K562 treated with DMSO at 1 percent for 48 hours (cell line): ENCODE measurements around the gene SORD. TPM values are rescaled to one million over a fixed set of nuclear protein-coding genes. Genes with fewer than 3 reads are reported as not detected.

Experiments used
- total RNA-seq: library from RNA; unstranded; fragments of 300-600 nt; gene quantifications from 2 replicates; pipeline ENCODE4 v1.2.3, GENCODE V29; 2022; ENCODE audit warnings: low replicate concordance; ENCODE audit errors: extremely low read depth

The SORD gene
- not detected in 2 replicates for total RNA-seq

GRCh38 chr15:45022871-45023658 is at the start of gene SORD:
Gene SORD, plus strand, starts transcription at chr15:45023195. Its CDS starts 89 bp downstream, at chr15:45023284.

GRCh38 chr15:45114076-45114750 is 91.2 kb downstream of the SORD start, which contains the start of the genes DUOX2 and DUOXA2:
Gene DUOX2, minus strand, starts transcription at chr15:45114172. Its CDS starts 761 bp downstream, at chr15:45113411.
Gene DUOXA2, plus strand, starts transcription at chr15:45114326. Its CDS starts 280 bp downstream, at chr15:45114606.

Other genes with a start within 250 kb of the SORD start
- not detected in 2 replicates for gene TERB2, start 66.5 kb upstream of the SORD start, total RNA-seq
- gene DUOX2, start 91.0 kb downstream of the SORD start, total RNA-seq = not detected in 2 replicates
- not detected in 2 replicates for gene DUOXA2, start 91.1 kb downstream of the SORD start, total RNA-seq
- gene DUOXA1, start 106.7 kb downstream of the SORD start, total RNA-seq = not detected in 2 replicates
- gene DUOX1, start 106.8 kb downstream of the SORD start, total RNA-seq = not detected in 2 replicates
- gene SHF, start 164.8 kb downstream of the SORD start, total RNA-seq = not detected in 2 replicates
- gene SLC28A2, start 229.0 kb downstream of the SORD start, total RNA-seq = not detected in 2 replicates